Panc1 (cell line): Measurements from ENCODE around the gene MAPK4. TPM values are rescaled to one million over a fixed set of nuclear protein-coding genes. Genes with fewer than 3 reads are reported as not detected.

Experiments
- ATAC-seq: fragments of 200-7000 bp; cut with Tn5 transposase; 2 replicates; pipeline ENCODE4 v1.9.1; 2020; ENCODE audit warnings: mild to moderate bottlenecking, moderate library complexity
- BruUV-seq: library from RNA; stranded (reverse); fragments of 400-500 nt; replicated peaks from 2 replicates; lab custom pipeline; 2021; lab: Mats Ljungman, UMichigan
- CTCF ChIA-PET: fragments of 300-600 bp; sonication (Branson Sonifier 250); formaldehyde crosslinking; loops from one replicate; lab custom pipeline; 2022; ENCODE audit warnings: antibody characterized with exemption; lab: Charles Lee
- POLR2A ChIA-PET: fragments of 300-600 bp; sonication (Branson Sonifier 250); formaldehyde crosslinking; loops from one replicate; lab custom pipeline; 2022; ENCODE audit warnings: antibody characterized with exemption; lab: Charles Lee
- DNase-seq: peaks from one replicate; pipeline ENCODE4 v3.0.0-alpha.2; 2010; ENCODE audit warnings: low read depth, low spot score
- H3K27ac ChIP-seq: 2 replicates; pipeline ENCODE4 v1.5.1; 2011; ENCODE audit warnings: mild to moderate bottlenecking, low read length, inconsistent platforms
- H3K27me3 ChIP-seq: fragments of 200-500 bp; sonication (Bioruptor generic); 2 replicates; pipeline ENCODE4 v1.6.0; 2014; ENCODE audit warnings: low read length, inconsistent platforms; ENCODE audit not compliant: control insufficient read depth, insufficient read depth
- H3K36me3 ChIP-seq: fragments of 200-500 bp; sonication (Bioruptor generic); 2 replicates; pipeline ENCODE4 v1.5.1; 2014; ENCODE audit warnings: inconsistent platforms, mild to moderate bottlenecking, low read length, moderate library complexity; ENCODE audit not compliant: control insufficient read depth, insufficient read depth
- H3K4me1 ChIP-seq: 2 replicates; pipeline ENCODE4 v1.5.1; 2011; ENCODE audit warnings: inconsistent platforms, mild to moderate bottlenecking, low read length, moderate library complexity; ENCODE audit not compliant: control insufficient read depth, insufficient read depth
- H3K4me3 ChIP-seq, 2 experiments: 2 replicates each; pipeline ENCODE4 v1.5.1; 2011 to 2012; ENCODE audit warnings: low read depth in 2 of 2, low read length in 2 of 2, mild to moderate bottlenecking in 2 of 2, inconsistent platforms in 1 of 2, moderate library complexity in 1 of 2
- H3K9me3 ChIP-seq: fragments of 200-500 bp; sonication (Bioruptor generic); 2 replicates; pipeline ENCODE4 v1.5.1; 2014; ENCODE audit warnings: low read depth, mild to moderate bottlenecking, inconsistent platforms, low read length, moderate library complexity; ENCODE audit not compliant: control insufficient read depth, insufficient read depth
- CTCF ChIP-seq: fragments of 450-650 bp; IDR thresholded peaks from 2 replicates; pipeline ENCODE4 v1.5.1; 2017; ENCODE audit warnings: mild to moderate bottlenecking
- POLR2AphosphoS5 ChIP-seq: IDR thresholded peaks from 2 replicates; pipeline ENCODE4 v1.6.1; 2012; ENCODE audit warnings: mild to moderate bottlenecking, low read depth, low read length, moderate library complexity
- SIN3A ChIP-seq: IDR thresholded peaks from 2 replicates; pipeline ENCODE4 v1.6.1; 2012; ENCODE audit warnings: low read depth, mild to moderate bottlenecking, low read length, moderate library complexity, borderline replicate concordance; ENCODE audit not compliant: insufficient read depth
- TCF7L2 ChIP-seq: IDR thresholded peaks from 2 replicates; pipeline ENCODE4 v1.6.1; 2011; ENCODE audit warnings: mild to moderate bottlenecking, low read depth, low read length, inconsistent platforms
- in situ Hi-C: cut with HindIII; loops from 2 replicates; pipeline ENCODE4 v1.10.0; 2016; ENCODE audit warnings: low sequenced_read_pairs, low pct_unique_long_range_greater_than_20kb
- intact Hi-C: fragments of 100-400 bp; cut with micrococcal nuclease; formaldehyde crosslinking; loops from one replicate; pipeline ENCODE4 v1.10.0; 2022; ENCODE audit not compliant: unreplicated experiment
- total RNA-seq: library from RNA; stranded (reverse); gene quantifications from one replicate; pipeline ENCODE4 v1.2.1, GENCODE V29; 2021; ENCODE audit not compliant: unreplicated experiment
- TF ChIP-seq, protein P1 (sequence below), 2 experiments: IDR thresholded peaks; 2 replicates each; pipeline ENCODE4 v1.6.1; 2011 to 2012; ENCODE audit warnings: low read depth in 2 of 2, control low read depth in 1 of 2, low read length in 1 of 2, mild to moderate bottlenecking in 1 of 2, moderate library complexity in 1 of 2; ENCODE audit not compliant: insufficient read depth in 1 of 2

The MAPK4 gene
- total RNA-seq, 1 experiment from 2014 or later = not detected

DNA sequence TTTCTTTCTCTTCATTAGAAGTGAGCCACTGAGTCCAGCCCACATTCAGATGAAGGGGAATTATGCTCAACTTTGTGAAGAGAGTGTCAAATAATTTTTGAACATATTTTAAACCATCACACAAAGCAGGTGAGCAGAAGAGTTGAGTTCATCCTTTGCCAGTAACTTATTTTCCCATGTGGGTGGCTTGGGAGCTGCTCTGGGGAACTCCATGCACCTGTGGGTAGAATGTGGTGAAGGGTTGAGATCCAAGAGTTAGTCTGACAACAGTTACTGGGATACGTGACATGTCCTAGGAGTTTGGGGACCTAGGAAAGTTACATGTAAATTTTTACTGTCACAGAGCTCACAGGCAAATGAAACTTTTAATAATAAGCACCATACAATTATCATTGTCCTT is 21.6 kb downstream of the MAPK4 start:
- POLR2A ChIA-PET = no interaction called here
- in situ Hi-C loops = no loop called here

DNA sequence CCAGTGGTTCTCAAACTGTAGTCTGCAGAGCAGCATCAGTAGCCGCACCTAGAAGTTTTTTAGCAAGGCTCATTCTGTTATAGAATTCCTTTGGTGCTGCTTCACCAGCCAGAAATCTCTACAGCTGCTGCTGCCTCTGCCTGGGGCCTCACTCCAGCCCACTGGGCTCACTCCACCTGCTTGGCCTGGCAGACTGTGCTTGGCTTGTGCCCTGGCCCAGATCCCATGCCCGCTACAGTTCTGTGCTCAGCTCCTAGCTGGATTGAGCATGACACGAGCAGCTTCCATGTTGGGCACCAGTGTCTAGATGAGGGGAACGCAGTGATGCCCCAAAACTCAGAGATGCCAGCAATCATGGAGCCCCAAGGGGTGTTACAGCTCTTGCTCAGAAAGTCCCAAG is 22.6 kb downstream of the MAPK4 start:
- POLR2A ChIA-PET = no interaction called here
- DNase-seq (no peak), ATAC-seq (no peak)
- CTCF ChIA-PET = no interaction called here
- intact Hi-C loops = no loop called here
- H3K27ac ChIP-seq = no peak overlapping the region
- TF ChIP-seq CTCF (no peak), POLR2AphosphoS5 (no peak), TCF7L2 (no peak), SIN3A (no peak)
- TF ChIP-seq, protein P1, sequence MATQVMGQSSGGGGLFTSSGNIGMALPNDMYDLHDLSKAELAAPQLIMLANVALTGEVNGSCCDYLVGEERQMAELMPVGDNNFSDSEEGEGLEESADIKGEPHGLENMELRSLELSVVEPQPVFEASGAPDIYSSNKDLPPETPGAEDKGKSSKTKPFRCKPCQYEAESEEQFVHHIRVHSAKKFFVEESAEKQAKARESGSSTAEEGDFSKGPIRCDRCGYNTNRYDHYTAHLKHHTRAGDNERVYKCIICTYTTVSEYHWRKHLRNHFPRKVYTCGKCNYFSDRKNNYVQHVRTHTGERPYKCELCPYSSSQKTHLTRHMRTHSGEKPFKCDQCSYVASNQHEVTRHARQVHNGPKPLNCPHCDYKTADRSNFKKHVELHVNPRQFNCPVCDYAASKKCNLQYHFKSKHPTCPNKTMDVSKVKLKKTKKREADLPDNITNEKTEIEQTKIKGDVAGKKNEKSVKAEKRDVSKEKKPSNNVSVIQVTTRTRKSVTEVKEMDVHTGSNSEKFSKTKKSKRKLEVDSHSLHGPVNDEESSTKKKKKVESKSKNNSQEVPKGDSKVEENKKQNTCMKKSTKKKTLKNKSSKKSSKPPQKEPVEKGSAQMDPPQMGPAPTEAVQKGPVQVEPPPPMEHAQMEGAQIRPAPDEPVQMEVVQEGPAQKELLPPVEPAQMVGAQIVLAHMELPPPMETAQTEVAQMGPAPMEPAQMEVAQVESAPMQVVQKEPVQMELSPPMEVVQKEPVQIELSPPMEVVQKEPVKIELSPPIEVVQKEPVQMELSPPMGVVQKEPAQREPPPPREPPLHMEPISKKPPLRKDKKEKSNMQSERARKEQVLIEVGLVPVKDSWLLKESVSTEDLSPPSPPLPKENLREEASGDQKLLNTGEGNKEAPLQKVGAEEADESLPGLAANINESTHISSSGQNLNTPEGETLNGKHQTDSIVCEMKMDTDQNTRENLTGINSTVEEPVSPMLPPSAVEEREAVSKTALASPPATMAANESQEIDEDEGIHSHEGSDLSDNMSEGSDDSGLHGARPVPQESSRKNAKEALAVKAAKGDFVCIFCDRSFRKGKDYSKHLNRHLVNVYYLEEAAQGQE (IDR thresholded peaks at IDR 0.05; ENCODE audit: insufficient read depth in 1 of 2, low read depth in 2 of 2, low read length in 1 of 2) = no peak
- H3K4me1 ChIP-seq = no peaks in the 10 kb centered on the region
- H3K36me3 ChIP-seq = no peaks in the 10 kb centered on the region
- no TSS peak for BruUV-seq
- in situ Hi-C loops = no loop called here
- H3K4me3 ChIP-seq = no peak overlapping the region
- no peaks in the 10 kb centered on the region for H3K9me3 ChIP-seq
- no peaks in the 10 kb centered on the region for H3K27me3 ChIP-seq

More for the DNA sequence above, 21.6 kb downstream of the MAPK4 start:
- intact Hi-C loops = no loop called here
- H3K36me3 ChIP-seq = no peaks in the 10 kb centered on the region
- no TSS peak for BruUV-seq
- H3K4me3 ChIP-seq = no peak overlapping the region
- TF ChIP-seq CTCF (no peak), POLR2AphosphoS5 (no peak), SIN3A (no peak), TCF7L2 (no peak)
- TF ChIP-seq, protein P1 (IDR thresholded peaks at IDR 0.05; ENCODE audit: insufficient read depth in 1 of 2, low read depth in 2 of 2, low read length in 1 of 2) = no peak
- DNase-seq (no peak), ATAC-seq (no peak)
- CTCF ChIA-PET = no interaction called here
- no peaks in the 10 kb centered on the region for H3K9me3 ChIP-seq
- H3K27me3 ChIP-seq = no peaks in the 10 kb centered on the region
- no peaks in the 10 kb centered on the region for H3K4me1 ChIP-seq
- H3K27ac ChIP-seq = no peak overlapping the region
